Mammary epithelial cell (primary cell): ENCODE data around the gene ZFP36L1.

Experiments used
- EZH2 ChIP-seq: IDR thresholded peaks from 2 replicates; pipeline ENCODE4 v1.6.1; 2012; ENCODE audit warnings: low read length, inconsistent platforms, borderline replicate concordance
- TF ChIP-seq, protein P1 (sequence below), 2 donors: IDR thresholded peaks in 1 of 2; conservative IDR thresholded peaks in 1 of 2; 2 replicates each; pipeline ENCODE4 v1.5.1; 2011 to 2012; ENCODE audit warnings: inconsistent platforms in 2 of 2, low read length in 2 of 2, mild to moderate bottlenecking in 2 of 2, control low read depth in 1 of 2, low read depth in 1 of 2; ENCODE audit not compliant: insufficient read depth in 1 of 2; ENCODE audit errors: extremely low read depth in 1 of 2

DNA sequence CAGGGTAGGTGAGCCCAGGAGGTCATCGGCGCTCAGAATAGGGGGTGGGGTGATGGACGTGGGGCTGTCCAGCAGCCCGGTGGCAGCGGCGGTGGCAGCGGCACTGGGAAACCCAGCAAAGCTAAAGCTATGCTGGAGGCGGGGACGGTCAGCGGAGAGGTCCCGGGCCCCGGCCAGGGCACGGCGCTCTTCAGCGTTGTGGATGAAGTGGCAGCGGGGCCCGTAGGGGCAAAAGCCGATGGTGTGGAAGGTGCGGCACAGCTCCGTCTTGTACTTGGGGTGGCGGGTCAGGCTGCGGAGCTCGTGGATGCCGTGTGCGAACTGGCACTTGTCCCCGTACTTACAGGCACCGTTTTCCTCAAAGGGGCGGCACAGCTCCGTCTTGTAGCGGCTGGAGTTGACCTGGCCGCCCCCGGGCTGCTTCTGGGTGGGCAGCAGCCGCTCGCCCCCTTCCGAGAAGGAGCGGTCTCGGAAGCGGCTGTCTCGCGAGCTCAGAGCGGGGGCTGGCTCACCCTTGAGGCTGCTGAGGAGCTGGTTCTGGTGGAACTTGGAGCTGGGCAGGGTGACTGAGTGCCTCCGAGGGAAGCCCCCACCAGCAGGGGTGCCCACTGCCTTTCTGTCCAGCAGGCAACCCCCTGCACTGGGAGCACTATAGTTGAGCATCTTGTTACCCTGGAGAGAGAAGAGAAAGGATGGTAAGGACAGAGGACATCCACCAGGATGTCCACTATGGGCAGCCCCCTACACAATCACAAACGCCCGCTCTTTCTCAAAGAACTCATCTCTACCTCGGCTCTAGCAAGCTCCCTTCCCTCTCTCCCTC is 2.8 kb downstream of the ZFP36L1 start:
- TF ChIP-seq, protein P1, sequence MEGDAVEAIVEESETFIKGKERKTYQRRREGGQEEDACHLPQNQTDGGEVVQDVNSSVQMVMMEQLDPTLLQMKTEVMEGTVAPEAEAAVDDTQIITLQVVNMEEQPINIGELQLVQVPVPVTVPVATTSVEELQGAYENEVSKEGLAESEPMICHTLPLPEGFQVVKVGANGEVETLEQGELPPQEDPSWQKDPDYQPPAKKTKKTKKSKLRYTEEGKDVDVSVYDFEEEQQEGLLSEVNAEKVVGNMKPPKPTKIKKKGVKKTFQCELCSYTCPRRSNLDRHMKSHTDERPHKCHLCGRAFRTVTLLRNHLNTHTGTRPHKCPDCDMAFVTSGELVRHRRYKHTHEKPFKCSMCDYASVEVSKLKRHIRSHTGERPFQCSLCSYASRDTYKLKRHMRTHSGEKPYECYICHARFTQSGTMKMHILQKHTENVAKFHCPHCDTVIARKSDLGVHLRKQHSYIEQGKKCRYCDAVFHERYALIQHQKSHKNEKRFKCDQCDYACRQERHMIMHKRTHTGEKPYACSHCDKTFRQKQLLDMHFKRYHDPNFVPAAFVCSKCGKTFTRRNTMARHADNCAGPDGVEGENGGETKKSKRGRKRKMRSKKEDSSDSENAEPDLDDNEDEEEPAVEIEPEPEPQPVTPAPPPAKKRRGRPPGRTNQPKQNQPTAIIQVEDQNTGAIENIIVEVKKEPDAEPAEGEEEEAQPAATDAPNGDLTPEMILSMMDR (conservative IDR thresholded peaks at IDR 0.05 in 1 of 2, IDR thresholded peaks at IDR 0.05 in 1 of 2; ENCODE audit: extremely low read depth in 1 of 2, insufficient read depth in 1 of 2, low read depth in 1 of 2, low read length in 2 of 2), result no peak
- no peak for TF ChIP-seq EZH2
